Stimulated activated CD4-positive, alpha-beta T cell treated with anti-CD3 and anti-CD28 coated beads, Interleukin-12 subunit alpha, Interleukin-12 subunit beta, amount 100 ng/mL, for 4 hours (primary cell): ENCODE measurements around the gene RAD18.

Source experiments
- DNase-seq: peaks from one replicate; pipeline ENCODE4 v3.0.0-alpha.2; 2020

The RAD18 gene

DNA sequence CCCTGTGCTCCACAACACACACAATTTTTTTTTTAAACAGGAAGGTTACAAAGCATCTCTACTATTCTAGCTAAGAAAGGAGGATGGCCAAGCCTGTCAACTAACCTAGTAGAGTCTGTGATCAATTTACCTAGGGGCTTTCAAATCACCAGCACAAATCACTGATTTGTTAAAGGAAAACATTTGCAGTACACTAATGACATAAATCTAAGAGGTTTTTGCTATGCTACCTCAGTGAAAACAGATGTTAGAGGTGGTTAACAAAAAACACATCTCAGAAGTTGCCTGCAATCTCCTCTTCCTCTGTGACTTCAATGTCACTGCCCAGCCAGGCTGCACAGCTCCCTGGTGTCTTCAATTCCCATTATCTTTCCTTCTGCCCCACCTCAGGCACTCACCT, 72.0 kb downstream of the RAD18 start:
- DNase-seq: no peak

GRCh38 chr3:8888301-8888915, 74.9 kb downstream of the RAD18 start:
- DNase-seq: no peak

GRCh38 chr3:8887435-8888300, 75.6 kb downstream of the RAD18 start:
- no peak for DNase-seq

- no peak for DNase-seq
Measured at GRCh38 chr3:8886546-8886945, 76.7 kb downstream of the RAD18 start.

- no peak for DNase-seq
Measured at GRCh38 chr3:8885536-8886316, 77.5 kb downstream of the RAD18 start.

DNA sequence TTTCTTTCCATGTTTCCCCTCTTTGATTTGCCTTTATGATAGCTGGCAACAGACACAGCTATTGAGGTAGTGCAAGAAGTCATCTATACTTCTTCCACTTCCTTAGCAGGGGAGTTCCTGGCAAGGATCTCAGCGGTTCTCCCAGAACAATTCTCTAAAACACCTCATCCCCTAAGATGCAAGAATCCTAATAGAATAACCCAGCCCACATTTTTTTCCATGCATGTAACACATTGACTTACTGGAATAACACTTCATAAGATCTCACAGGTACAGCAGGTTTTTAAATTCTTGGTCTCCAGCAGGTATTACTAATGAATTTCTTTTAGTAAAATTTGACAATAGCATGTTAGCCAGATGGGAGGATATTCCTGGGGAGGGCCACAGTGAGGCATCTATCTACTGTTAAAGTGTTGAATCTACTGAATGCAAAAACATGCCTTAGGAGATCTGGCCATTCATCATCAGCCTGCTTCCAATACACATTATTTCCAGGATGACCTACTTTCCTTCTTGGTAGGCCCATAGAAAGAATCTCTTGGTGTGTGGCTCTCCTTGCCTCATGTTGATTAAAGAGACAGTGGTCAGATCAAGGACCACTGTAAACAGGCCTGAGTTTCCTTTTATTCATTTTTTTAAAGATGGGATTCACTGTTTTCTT, 78.5 kb downstream of the RAD18 start:
- DNase-seq: no peak

DNA sequence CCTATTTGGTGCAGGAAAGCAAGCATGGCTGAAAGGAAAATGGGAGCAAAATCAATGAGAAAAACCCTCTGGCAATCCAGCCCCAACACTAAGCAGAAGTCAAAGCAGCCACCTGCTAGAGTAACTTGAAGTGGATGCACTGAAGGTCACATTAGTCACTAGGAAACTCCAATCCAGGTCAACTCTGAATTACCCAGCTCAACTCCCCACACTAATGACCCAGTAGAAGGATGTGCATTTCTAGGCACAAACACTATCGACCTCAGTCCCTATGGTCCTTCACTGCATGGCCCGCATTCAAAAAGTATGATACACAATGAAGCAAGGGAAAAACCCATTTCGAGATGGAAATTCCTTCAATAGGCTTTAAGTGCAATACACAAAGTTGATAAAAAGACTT, 80.6 kb downstream of the RAD18 start:
- DNase-seq: no peak

DNA sequence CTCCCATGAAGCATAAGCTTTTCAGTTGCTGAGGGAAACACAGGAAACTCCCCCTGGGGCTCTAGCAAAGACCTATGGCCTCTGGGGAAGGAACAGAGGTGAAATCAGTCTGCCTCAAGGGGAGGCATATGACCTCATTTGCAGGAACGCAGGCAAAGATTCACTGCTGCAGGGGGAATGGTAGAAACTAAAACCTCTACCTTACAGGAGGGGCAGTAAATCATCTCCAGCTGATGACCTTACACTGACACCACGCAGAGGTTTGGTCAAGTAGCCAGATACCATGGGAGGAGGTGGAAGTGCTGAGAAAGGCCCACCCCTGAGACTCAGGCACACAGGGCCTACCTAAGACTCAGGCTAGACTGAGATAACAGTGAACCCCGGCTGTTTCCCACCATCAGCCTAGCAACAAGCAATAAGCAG, 81.1 kb downstream of the RAD18 start:
- no peak for DNase-seq

- DNase-seq: no peak
Measured at GRCh38 chr3:8879347-8879944, 83.8 kb downstream of the RAD18 start.

GRCh38 chr3:8875836-8876235, 87.4 kb downstream of the RAD18 start:
- no peak for DNase-seq

- no peak for DNase-seq
Measured at GRCh38 chr3:8873740-8874139, 89.5 kb downstream of the RAD18 start.

- DNase-seq: no peak
Measured at GRCh38 chr3:8872261-8872660, 91.0 kb downstream of the RAD18 start.

DNA sequence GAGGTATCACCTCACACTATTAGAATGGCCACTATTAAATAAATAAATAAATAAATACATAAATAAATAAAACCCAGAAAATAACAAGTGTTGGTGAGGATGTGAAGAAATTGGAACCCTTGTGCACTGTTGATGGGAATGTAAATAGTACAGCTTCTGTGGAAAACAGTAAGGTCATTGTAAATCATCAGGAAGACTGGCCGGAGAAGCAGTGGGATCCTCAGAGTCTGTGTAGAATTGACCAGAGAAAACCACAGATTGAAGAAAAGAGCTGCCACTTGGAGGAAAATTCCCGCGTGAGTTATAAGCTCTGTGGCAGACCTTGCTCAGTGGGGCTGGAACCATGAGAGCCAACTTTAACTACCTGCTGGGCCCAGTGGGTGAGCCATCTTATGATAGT, 92.0 kb downstream of the RAD18 start:
- no peak for DNase-seq

GRCh38 chr3:8870134-8870533, 93.1 kb downstream of the RAD18 start:
- DNase-seq: no peak

DNA sequence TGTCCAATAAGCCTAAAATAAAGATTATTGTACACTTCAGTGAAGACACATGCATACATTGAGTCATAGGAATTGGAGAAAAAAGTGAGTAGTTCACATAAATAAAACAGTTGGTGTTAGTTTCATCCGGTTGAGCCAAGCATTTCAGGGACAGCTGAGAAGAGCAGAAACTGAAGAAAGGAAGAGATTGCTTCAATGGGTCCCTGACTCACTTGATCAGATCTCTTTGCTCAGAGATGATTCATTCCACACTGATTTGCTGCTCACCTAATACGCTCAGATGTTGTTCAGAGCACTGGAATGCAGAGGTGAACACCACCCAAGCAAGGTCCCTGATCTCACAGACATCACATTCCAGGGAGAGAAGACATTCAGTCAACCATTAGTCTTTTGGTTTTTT, 93.7 kb downstream of the RAD18 start:
- no peak for DNase-seq

DNA sequence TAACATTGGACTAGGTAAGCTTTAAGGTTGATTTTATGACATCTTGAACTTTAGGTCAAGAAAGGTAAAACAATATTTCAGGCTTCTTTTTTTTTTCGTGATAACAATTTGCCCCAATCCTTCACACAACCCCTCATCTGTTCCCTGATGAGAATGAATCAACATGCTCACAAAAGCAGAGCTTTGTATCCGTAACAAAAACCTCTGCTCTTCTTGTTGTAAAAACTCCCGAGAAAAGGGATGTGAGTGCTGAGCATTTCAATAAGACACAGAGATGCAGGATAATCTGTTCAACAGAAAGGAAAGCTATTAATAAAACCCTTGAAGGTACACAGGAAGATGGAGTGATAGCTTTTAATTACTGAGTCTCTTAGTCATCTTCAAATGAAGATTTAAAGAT, 94.3 kb downstream of the RAD18 start:
- DNase-seq: no peak

- DNase-seq: no peak
Measured at GRCh38 chr3:8867646-8868045, 95.6 kb downstream of the RAD18 start.

DNA sequence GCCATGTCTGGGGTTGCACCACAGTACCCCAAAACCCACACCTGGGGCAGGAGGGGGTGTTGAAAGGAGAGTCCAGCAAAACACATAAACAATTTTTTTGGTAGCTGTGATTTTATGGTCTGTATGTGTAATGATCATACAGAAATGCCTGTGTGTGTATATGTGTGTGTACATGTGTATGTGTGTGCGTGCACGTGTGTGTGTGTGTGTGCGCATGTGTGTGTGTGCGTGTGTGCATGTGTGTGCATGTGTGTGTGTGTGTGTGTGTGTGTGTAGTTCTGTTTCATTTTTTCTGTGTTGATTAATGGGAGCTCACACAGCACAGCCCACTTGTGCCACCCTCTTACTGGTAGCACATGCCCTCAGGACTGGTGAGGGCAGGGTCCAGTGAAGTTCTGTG, 97.6 kb downstream of the RAD18 start:
- DNase-seq: no peak

GRCh38 chr3:8864402-8865350, 98.6 kb downstream of the RAD18 start:
- no peak for DNase-seq

DNA sequence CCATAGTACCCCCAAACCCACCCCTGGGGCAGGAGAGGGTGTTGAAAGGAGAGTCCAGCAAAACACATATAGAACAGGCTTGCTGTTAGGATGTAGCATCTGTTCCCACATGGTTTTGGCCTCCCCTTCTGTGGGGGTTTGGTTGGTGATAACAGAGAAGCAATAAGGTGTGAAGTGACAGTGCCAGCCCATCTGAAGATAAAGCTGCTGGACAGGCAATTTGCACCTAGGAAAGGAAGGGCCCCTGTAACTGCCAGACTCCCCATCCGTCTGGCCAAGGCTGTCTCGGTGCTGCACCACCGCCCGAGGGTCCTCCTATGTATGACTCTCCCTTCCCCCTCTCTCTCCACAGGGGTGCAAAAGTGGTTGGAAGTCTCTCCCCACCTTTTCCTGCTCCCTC, 99.4 kb downstream of the RAD18 start:
- DNase-seq: no peak

DNA sequence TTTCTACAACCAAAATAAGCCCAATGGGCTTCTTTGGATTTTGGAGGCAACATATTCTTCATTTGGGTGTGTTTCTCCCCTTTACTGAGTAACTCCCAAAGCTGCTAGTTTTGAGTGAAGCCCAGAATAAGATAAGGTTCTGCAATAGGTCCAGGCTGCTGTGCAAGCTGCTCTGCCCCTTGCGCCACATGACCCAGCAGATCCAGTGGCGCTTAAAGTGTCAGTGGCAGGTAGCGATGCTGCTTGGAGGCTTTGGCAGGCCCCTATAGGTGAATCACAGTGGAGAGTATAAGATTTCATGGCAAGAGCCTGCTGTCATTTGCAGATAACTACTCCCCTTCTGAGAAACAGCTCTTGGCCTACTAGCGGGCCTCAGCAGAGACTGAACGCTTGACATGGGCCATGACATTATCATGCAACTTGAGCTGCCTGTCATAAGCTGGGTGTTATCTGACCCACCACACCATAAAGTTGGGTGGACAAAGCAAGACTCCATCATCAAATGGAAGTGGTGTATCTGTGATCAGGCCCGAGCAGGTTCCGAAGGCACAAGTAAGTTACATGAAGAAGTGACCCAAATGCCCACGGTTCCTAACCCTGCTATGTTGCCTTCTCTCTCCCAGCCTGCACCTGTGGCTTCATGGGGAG, 105.4 kb downstream of the RAD18 start:
- no peak for DNase-seq
